GM12892 (cell line): Measurements from ENCODE around the gene ZNF575.

ENCODE experiments used
- POLR2A ChIP-seq: IDR thresholded peaks from 2 replicates; pipeline ENCODE4 v1.6.1; 2011; ENCODE audit warnings: low read depth, low read length, control low read depth
- POLR2AphosphoS5 ChIP-seq: IDR thresholded peaks from 2 replicates; pipeline ENCODE4 v1.6.1; 2011; ENCODE audit warnings: low read depth, low read length, control low read depth

GRCh38 chr19:43488179-43488578 lies 44.8 kb upstream of the ZNF575 start:
- no peak for TF ChIP-seq POLR2A
- TF ChIP-seq POLR2AphosphoS5, result no peak
